Activated T-helper 9 cell treated with anti-CD3 and anti-CD28 coated beads, Interleukin-2, amount 50 U/mL, for 16 hours (primary cell): ENCODE measurements around the gene CCDC157.
"Not testable (repeated sequence)": the region's sequence is repeated elsewhere in the genome, so short reads cannot be mapped to it uniquely, and the experiment has no call there.

ENCODE experiments used
- DNase-seq: peaks from one replicate; pipeline ENCODE4 v3.0.0-alpha.2; 2020; ENCODE audit warnings: low read depth

The CCDC157 gene

DNA sequence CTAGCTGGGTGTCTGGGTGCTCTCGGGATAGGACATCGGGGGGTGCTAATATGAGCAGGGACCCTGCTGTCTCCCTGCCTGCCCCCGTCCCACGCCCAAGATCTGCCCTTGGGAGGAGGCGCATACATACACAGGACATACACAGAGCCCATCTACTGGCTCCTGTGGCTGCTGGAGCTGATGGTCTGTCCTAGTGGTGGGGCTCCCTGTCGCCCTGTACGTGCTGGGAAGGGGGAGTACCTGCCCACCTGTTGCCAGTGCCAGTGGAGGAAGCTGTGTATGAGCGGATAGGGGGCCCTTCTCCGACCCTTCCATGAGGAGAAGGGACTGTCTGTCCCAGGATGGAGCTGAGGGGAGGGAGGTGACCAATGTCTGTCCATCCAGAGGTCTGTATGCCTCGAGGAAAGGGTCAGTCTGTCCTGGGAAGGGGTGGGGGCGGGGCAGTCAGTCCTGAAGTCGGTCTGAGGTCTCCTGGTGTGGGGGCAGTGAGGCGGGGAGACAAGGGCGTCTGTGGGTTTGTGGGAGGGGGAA, 31.0 kb upstream of the CCDC157 start:
- no peak for DNase-seq

DNA sequence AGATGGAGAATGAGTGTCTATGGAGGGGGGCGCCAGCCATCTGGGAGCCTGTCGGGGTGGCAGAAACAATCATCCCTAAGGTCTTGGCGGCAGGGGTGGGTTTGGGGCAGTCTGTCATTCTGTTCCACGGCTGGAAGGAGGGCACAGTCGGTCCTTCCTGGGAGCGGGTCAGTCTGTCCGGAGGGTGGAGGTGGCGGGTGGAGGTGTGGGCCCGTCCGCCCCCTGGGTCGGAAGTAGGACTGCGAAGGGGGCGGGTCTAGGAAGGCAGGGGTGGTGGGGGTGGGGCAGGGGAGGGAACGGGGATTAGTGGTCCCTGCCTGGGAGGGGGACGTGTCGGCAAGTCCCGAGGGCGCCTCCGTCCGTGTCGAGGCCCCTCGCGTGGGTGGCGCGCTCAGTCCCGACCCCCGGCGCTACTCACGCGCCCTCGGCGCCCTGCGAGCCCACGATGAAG, 30.5 kb upstream of the CCDC157 start:
- no peak for DNase-seq

DNA sequence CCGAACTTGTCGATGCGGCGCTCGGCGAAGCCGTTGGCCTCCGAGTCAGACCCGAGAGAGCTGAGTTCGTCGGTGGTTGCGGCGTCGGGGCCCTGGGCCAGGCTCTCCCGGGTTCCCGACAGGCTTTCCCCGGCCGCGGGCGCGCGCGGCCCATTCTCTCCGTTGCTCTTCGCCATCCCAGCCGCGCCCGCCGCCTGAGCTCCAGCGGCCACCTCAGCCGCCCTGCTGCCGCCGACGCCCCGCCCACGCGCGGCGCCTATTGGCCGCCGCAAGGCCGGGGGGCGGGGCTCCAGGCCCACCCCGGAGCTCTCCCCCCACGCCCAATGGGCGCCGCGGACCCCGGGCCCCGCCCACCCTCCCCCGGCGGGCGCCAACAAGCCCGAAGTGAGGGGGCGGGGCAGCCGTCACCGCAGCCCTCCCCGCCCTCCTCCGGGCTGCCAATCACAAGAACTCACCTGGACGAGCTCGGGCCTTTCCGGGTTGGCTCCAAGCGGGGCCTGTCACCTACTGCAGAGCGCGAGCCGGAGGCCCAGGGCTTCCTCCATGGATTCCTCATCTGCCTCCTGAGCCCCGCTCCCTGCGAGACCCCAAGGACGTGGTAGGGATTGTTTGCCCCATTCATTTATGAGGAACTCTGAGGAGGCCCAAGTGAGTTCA, 30.0 kb upstream of the CCDC157 start, which contains the start of gene TBC1D10A:
Gene TBC1D10A (minus strand): TSS at position 236 of the 657 bp plus-strand sequence. CDS start 60 bp downstream, at position 176.
- DNase-seq = peak; percentile 93

DNA sequence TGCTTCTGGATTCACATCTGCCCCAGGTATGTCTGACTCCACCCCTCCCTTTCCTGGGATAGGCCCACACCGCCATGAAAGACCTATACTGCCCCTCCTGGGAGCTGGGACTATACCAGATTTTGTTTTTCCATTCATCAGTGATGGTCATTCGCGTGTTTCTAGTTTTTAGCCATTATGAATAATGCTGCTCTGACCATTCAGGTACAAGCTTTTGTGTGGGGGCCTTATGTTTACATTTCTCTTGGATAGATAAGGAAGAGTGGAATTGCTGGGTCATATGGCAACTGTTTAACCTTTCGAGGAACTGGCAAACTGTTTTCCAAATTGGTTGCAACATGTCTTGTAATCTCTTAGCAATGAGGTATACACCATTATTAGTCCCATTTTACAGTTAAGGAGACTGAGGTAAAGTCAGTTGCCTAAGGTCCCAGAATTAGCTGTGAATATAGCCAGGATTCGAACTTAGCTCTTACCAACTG, 28.9 kb upstream of the CCDC157 start:
- no peak for DNase-seq

DNA sequence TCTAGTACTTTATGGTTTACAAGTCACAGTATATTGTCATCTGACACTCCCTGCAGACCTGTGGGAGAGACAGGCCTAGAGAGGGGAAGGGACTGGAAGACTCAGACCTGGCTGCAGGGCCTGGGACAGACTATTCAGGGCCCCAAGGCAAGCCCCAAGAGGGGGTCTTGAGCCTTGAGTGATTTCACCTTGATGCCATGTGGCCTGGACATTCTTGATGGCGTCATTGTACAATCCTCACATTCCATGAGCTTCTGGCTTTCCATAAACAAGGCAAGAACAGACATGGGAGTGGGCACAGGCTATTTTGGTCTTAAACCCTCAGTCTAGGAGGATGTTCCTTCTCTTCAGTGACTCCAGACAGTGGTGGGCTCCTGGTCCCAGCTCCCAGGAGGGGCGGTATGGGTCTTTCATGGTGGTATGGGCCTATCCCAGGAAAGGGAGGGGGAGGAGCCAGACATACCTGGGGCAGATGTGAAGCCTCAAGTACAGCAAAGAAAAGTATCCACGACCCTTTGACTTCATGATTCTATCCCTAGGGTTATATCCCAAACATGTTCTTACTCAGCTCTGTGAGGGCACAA, 28.2 kb upstream of the CCDC157 start:
- DNase-seq = no peak

DNA sequence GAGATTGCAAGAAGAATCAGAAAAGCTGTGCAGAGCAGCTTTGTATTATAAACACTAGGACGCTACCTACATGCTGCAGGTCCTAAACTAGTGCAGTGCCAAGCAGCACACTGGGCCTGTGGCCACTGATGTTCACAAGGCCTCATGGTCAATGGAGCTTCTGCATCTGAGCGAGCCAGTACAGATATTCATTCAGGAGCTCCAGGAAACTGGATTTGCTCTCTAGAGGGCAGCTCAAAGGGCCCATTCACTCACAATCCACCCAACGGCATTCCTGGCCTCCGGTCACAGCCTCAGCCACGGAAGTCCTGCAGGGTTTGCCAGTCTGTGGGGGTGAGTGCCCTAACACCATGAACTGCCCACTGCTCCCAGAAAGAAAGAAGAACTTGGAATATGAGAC, 24.3 kb upstream of the CCDC157 start:
- no peak for DNase-seq

DNA sequence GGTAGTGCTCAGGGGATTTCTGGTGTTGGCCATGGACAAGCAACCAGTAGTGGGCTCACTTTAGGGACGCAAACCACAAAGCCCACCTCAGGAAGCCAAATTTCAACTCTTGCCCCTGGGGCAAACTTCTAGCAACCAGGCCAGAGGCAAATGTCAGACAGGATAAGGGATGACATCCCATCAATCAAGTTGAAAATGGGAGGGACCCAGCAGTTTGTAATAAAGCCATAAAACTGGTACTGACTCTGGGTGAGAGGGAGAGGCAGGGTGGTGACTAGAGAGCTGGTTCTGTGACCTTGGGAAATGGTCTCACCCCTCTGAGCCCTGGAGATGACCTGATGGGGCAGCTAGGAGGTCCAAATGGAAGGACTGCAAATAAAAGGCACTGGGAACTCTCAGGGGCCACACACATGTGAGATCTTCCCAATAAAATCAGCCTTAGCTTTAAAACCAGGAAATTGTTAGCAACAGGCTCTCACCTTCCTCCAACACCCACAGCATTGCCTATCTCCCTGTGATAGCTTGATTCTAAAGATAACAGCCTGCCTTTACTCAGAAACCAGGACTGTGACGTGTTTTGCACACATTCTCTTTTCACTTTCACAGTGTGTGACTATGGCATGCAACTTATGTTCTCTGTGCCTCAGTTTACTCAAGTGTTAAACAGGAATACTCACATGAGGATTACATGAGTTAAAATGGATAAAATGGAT, 23.7 kb upstream of the CCDC157 start:
- DNase-seq = no peak

DNA sequence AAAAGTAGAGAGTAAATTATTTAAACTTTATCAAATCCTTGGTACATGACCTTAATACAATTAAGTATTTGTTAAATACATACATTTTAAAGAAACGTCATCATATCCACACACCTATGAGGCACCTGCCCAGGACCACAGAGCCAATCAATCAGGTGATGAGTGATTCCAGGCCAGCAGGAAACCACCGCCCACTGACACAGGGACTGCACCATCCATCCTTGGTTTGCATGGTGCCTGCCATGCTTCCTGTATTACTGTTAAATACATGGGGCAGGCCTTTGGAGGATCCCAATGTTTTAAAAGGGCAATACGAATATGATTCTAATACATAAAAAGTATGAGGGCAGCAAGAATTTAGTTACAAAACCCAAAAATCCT, 23.1 kb upstream of the CCDC157 start:
- no peak for DNase-seq

DNA sequence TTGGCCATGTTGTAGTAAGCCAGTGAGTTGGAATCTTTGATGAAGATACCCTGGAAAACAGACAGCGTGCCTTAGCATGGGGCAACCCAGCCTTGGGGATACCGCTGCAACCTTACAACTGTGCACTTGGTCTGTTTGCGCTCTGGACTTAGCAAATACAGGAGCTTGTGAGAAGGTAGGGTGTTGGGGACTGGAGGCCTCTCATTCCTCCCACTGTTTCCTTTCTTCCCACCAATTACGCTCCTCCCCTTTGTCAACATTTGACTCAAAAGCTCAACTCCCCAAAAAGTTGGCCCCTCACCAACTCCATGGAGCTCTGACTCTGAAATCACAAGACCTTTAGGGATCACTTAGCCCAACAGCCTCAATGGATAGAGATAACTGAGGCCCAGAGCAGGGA, 22.2 kb upstream of the CCDC157 start:
- no peak for DNase-seq

DNA sequence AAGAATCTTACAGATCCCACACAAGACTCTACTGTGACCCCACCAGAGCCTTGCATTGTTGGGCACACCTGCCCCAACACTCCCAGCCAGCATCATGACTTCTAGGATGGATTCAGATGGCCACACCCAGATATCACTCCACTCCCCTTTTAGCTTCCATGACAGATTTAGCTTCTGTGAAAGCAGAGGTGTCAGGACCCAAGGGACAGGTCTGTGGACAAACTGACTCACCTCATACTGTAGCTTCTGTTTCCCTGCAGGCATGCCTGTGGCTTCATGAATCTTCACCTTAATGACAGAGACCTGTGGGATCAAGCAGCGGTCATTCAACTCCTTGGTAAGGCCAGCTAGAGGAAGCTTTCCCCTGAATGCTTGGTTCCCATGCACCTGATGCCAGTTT, 21.6 kb upstream of the CCDC157 start:
- DNase-seq = no peak

DNA sequence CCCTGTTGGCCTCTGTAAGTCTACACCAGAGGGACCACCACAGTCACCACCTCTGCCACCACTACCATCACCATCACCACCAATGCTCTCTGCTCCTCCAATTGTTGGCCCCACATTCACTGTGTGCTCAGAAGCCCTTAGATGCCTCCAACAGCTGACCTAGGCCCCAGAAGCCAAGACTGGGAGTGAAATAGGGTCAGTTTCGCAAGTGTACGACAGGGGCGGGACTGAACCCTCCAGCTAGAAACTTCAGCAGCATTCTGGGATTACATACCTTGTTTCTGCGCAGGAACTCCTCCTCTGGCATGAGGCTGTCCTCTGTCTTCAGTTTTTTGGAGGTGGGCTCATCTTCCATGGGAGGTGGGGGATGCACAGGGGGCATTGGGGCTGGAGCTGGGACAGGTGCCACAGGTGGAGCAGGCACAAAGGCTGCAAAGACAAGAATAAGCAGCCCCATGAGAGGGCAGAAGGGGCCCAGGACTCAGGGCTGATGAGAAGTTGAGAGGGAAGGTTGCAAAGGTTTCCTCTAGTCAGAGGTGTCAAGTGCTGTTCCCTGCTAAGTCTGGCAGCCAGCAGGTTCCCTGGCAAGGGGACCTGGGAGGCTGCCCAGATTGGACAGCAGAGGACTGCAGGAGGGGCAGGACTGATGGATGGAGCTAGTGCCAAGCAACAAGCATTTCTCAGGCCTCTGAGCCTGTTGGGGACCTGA, 19.9 kb upstream of the CCDC157 start:
- no peak for DNase-seq

DNA sequence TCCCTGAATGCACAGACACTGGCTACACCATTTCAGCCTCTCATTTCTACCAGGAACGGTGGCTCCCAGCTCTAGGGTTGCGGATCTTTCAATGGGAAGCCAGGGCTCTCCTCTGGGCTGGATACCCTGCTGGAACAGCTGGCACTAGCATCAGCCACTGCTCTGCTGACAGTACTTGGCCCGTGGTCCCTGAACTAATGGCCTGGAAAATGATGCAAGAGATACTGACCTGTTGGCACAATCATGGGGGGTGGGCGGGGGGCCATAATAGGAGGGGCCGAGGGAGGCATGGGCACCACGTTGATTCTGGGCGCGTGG, 19.4 kb upstream of the CCDC157 start:
- no peak for DNase-seq

DNA sequence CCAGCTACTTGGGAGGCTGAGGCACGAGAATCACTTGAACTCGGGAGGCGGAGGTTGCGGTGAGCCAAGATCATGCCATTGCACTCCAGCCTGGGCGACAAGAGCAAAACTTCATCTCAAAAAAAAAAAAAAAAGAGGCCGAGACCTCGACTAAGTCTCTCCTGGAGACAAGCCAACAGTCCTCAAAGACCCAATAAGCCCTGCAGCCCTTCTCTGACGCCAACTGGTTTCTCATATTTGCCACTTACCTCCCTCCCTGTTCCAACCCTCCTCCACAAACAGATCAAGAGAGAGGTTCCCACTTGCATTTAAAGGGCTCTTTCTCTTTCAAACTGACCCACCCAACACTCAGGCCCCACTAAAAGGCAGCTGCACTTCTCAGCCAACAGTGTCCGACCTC, 18.5 kb upstream of the CCDC157 start:
- not testable (repeated sequence) for DNase-seq

DNA sequence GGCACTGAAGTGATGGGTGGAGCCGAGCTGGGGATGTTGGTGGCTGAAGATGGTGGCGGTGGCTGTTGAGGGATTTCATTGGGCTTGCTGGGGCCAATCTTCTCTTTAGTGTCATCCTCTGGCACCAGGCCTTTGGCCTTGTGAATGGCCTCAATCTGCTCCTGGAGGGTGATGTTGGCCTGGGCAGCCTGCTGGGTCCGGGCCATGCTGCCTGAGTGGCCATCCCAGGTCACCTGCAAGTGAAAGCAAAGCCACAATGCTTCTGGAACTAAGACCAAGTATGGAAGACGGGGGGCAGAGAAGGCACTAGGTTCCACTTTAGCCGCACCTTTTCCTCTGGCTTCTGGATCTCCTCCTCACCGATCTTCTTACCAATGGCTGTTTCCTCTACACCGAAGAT, 18.0 kb upstream of the CCDC157 start:
- DNase-seq = no peak

DNA sequence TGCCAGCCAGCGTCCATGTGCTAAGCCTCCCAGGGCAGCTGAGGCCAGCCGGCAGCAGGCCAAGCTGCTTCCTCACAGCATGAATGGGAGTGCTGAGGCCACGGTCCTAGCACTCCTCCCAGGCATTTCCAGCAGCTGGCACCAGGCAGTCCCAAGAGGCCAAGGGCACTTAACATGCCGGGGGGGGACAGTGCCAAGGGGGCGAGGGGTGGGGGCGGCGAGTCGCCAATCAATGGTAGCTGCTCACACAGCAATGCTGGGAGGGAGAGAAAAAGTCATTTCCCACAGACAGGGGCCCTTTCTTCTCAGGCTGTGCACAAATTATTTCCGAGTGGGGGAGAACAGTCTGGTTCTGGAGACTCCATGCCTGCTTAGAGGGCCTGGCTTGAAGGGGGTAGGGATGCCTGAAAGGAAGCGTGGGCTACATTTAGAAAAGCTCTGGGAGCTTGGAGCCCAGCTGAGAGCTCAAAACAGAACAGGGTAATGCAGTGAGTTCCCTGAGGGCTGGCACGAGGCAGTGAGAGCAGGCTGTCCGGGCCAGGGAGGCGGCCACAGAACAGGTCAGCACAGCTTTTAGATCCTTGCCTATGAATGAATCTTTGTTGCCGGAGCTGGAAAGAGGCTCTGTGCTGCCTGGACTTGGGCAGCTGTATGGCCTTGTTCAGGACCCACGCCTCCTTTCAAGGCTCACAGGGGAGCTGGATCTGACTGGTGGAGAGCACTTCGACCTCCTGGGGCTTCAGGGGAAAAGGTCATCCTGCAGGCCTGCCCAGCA, 15.7 kb upstream of the CCDC157 start:
- no peak for DNase-seq

DNA sequence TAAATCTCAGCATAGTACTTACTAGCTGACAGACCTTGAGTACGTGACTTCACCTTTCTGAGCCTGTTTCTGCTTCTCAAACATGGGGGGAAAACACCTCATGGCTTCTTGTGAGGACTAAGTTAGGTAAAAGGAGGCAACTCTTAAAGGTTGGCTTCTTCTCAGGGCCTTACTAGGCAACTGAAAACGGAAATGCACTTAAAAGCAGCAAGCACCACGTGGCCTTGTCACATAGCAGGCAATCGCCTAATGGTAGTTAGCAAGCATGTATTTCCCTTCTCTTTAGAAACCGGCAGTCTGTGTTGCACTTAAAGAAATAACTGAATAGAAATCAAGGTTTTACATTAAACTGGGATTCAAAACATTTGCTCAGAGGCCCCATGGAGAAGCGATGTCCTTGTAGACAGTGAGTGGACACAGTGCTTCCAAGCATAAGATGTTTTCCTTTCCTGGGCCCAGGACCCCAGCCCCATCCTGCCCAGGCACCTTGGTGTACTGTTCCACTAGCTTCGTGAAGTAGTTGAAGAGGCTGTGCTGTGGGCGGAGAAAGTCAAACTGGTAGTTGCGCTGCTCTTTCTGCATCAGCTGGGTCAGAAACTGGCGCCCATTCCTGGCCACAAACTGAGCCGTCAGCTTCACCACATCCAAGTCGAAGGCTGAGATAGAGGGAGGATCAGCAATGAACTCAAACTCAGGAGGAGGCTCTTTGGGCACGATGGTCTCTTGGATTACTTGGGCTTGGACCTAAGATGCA, 12.2 kb upstream of the CCDC157 start:
- no peak for DNase-seq

DNA sequence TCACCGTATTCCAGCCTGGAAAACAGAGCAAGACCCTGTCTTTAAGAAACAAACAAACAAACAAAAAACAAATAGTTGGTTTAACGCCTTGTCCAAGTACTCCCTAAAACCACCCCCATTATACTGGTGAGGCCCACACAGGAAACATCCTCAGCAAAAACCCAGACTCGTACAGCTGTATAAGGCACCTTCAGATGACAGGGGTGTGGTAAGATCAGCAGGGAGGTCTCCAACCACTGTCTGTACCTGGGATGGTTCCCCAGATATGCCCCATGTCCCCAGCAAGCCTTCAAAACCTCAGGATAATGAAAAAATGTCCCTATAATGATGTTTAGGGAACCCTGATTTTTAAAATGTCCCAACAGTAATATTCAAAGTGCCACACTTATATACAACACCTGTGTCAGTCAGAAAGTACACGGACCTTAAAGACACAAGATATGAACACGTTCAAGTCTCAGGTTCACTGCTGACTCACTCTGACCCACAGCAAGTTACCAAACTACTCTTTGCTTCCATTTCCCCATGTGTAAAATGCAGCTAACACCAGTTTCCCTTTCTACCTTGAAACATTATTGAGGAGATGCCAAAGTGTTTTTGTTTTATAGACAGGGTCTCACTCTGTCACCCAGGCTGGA, 9.4 kb upstream of the CCDC157 start:
- DNase-seq = no peak

DNA sequence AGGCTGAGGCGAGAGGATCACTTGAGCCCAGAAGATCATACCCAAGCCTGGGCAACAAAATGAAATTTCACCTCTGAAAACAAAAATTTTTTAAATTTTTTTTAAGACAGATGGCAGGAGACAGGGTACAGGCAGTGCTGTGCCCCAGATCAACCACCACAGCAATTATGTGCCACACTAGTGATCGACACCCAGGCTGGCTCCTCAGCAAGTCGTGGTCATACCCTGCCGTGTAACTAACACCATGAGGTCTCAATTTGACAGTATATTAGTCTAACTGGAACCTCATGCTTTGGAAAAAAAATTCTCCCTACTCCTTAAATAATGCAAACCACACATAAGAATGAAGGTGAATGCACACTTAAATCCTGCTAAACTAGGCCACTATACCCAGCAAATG, 8.4 kb upstream of the CCDC157 start:
- DNase-seq = no peak

DNA sequence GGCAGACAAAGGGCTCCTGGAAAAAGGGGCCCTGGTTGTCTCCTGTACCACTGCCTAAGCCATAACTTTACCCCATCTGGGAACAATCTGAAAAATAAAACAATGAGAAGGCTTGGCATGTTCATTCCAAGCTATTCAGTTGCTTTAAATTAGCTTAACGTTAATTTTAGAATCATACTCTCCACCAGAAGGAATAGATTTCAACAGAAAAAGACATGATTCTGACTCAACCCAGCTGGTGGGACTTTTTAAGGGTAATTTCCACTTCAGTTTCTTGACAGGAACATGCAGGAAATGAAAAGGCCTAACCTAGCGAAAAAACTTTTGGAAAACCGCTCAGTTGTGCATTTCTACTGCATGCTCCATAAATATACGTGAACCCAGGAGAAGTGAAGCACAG, 8.0 kb upstream of the CCDC157 start:
- DNase-seq = no peak

DNA sequence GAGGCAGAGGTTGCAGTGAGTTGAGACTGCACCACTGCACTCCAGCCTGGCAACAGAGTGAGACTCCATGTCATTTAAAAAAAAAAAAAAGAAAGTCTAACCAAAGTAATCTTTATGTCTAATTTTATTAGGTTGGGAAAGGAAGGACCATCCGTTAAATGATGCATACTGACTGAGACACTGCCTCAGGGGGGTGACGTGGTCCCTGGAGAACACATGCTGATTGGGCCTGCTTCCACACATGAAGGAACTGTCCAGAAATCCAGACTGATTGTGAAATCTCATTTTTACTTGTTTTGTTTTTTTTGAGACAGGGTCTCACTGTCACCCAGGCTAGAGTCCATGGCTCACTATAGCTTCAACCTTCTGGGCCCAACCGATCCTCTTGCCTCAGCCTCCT, 5.6 kb upstream of the CCDC157 start:
- DNase-seq = no peak

DNA sequence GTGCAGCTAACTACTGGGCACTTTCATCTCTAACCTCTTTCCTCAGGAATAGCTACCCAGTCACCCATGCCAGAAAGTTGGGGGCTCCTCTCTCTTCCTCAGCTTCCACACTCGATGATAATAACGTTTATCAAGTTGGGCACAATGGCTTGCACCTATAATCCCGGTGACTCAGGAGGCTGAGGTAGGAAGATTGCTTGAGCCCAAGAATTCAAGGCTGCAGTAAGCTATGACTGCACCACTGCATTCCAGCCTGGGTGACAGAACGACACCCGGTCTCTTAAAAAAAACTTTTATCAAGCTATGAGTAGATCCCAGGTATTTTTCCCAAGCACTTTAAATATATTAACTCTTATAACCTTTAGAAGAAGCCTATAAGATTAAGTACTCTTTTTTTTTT, 2.2 kb upstream of the CCDC157 start:
- no peak for DNase-seq
